ENCODE results near the gene TNFRSF8. TPM values are rescaled to one million over a fixed set of nuclear protein-coding genes. Genes with fewer than 3 reads are reported as not detected.
"Not testable (repeated sequence)": the region's sequence is repeated elsewhere in the genome, so short reads cannot be mapped to it uniquely, and the experiment has no call there.

The TNFRSF8 gene
- total RNA-seq, 1 donor from 2014 or later: 0.31 TPM

- Mint-ChIP-seq H3K27ac (no peak overlapping the region), H3K4me1 (no peaks in the 10 kb centered on the region), H3K36me3 (peaks cover 32% of the 10 kb centered on the region), H3K4me3 (no peak overlapping the region), H3K27me3 (ENCODE audit: low read depth) (no peaks in the 10 kb centered on the region), H3K9me3 (no peaks in the 10 kb centered on the region)
- DNase-seq (ENCODE audit: low spot score in 2 of 2, unreplicated experiment in 2 of 2): no peak
- no peak for TF ChIP-seq CTCF (IDR thresholded peaks at IDR 0.05; ENCODE audit: unreplicated experiment)
These were observed 34.1 kb upstream of the TNFRSF8 start for GRCh38 chr1:12028957-12029511.

- Mint-ChIP-seq H3K27me3 (ENCODE audit: low read depth) (no peaks in the 10 kb centered on the region), H3K27ac (no peak overlapping the region), H3K4me1 (no peaks in the 10 kb centered on the region), H3K4me3 (no peak overlapping the region), H3K36me3 (peaks cover 26% of the 10 kb centered on the region), H3K9me3 (no peaks in the 10 kb centered on the region)
- no peak for DNase-seq (ENCODE audit: low spot score in 2 of 2, unreplicated experiment in 2 of 2)
- TF ChIP-seq CTCF (IDR thresholded peaks at IDR 0.05; ENCODE audit: unreplicated experiment): no peak
These were observed 33.3 kb upstream of the TNFRSF8 start for GRCh38 chr1:12029720-12030339.

GRCh38 chr1:12031039-12031980 lies 31.8 kb upstream of the TNFRSF8 start:
- H3K4me3 Mint-ChIP-seq: no peak overlapping the region
- H3K36me3 Mint-ChIP-seq: peaks cover 20% of the 10 kb centered on the region
- DNase-seq (ENCODE audit: low spot score in 2 of 2, unreplicated experiment in 2 of 2): no peak
- H3K9me3 Mint-ChIP-seq: no peaks in the 10 kb centered on the region
- peaks cover 3% of the 10 kb centered on the region for H3K4me1 Mint-ChIP-seq
- no peak overlapping the region for H3K27ac Mint-ChIP-seq
- H3K27me3 Mint-ChIP-seq (ENCODE audit: low read depth): no peaks in the 10 kb centered on the region
- TF ChIP-seq CTCF (IDR thresholded peaks at IDR 0.05; ENCODE audit: unreplicated experiment): no peak

GRCh38 chr1:12032161-12032621 lies 30.9 kb upstream of the TNFRSF8 start:
- TF ChIP-seq CTCF (IDR thresholded peaks at IDR 0.05; ENCODE audit: unreplicated experiment): no peak
- DNase-seq (ENCODE audit: low spot score in 2 of 2, unreplicated experiment in 2 of 2): no peak
- Mint-ChIP-seq H3K27ac (no peak overlapping the region), H3K27me3 (ENCODE audit: low read depth) (no peaks in the 10 kb centered on the region), H3K9me3 (no peaks in the 10 kb centered on the region), H3K4me1 (peaks cover 3% of the 10 kb centered on the region), H3K36me3 (peaks cover 14% of the 10 kb centered on the region), H3K4me3 (no peak overlapping the region)

- H3K4me3 Mint-ChIP-seq; H3K36me3 Mint-ChIP-seq; H3K27ac Mint-ChIP-seq; H3K9me3 Mint-ChIP-seq; H3K4me1 Mint-ChIP-seq; H3K27me3 Mint-ChIP-seq (ENCODE audit: low read depth); DNase-seq (ENCODE audit: low spot score in 2 of 2, unreplicated experiment in 2 of 2): not testable (repeated sequence)
These were observed 29.7 kb upstream of the TNFRSF8 start for GRCh38 chr1:12033441-12033840.

- DNase-seq (ENCODE audit: low spot score in 2 of 2, unreplicated experiment in 2 of 2): no peak
- no peaks in the 10 kb centered on the region for H3K9me3 Mint-ChIP-seq
- peak overlapping the region; percentile 30 for H3K27ac Mint-ChIP-seq
- H3K4me1 Mint-ChIP-seq: peaks cover 15% of the 10 kb centered on the region
- no peak for TF ChIP-seq CTCF (IDR thresholded peaks at IDR 0.05; ENCODE audit: unreplicated experiment)
- peaks cover 2% of the 10 kb centered on the region for H3K36me3 Mint-ChIP-seq
- H3K4me3 Mint-ChIP-seq: no peak overlapping the region
- no peaks in the 10 kb centered on the region for H3K27me3 Mint-ChIP-seq (ENCODE audit: low read depth)
These were observed 28.7 kb upstream of the TNFRSF8 start for GRCh38 chr1:12034381-12034801.

All from mesothelial cell of epicardium (in vitro differentiated cells).